NK-92 treated with Interleukin-12 subunit alpha and Interleukin-12 subunit beta, amount 100 ng/mL, for 24 hours (cell line): Measurements from ENCODE around the gene NPIPB8.
"Not testable (repeated sequence)": the region's sequence is repeated elsewhere in the genome, so short reads cannot be mapped to it uniquely, and the experiment has no call there.

Experiments
- DNase-seq: peaks from one replicate; lab custom pipeline; 2025; lab: John Stamatoyannopoulos, UW

NPIPB8 gene

DNA sequence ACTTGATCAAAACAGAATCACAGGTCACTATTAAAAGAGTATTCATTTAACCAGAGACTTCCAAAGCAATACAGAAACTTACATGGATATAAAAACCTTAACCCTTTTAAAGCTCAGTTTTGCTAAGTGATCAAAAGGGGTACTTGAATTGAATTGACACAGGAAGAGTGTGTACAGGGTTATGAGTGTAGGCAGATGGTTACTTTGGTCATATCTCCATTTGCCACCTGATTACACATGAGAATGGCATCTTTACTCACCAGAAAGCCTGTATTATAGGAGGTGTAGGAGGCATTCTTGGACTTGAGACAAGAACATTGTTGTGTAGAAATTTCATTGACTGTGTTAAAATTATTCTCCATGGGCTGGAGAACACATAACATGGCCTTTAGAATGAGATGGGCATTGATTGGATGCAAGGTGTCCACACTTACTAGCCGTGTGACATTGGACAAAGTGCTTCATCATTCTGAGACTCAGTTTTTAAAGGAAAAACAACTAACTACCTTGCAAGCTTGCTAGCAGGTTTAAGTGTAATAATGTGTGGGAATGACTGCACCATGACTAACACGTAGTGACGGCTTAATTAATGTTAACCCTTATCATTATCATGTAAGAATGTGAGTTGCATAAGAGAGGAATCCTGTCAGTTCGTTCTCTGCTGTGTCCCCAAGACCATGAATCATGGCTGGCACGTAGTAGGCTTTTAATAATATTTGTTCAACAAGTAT is 1.6 kb upstream of the NPIPB8 start:
- not testable (repeated sequence) for DNase-seq

DNA sequence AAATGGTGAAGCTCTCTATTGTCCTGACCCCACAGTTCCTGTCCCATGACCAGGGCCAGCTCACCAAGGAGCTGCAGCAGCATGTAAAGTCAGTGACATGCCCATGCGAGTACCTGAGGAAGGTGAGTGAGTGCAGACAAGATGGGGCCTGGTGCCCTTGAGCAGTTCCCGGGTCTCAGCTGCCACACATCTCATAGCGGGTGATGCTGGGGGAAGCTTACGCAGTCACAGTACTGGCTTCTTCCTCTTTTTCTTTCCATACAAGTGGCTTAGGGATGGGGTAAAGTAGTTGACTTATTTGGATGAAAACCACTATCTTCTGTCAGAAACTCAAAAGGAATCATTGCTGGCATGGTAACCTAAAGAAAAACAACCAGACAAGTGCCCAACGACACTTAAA is 494 bp downstream of the NPIPB8 start:
- DNase-seq = not testable (repeated sequence)

GRCh38 chr16:28639959-28640358 is 2.1 kb downstream of the NPIPB8 start:
- DNase-seq = not testable (repeated sequence)

DNA sequence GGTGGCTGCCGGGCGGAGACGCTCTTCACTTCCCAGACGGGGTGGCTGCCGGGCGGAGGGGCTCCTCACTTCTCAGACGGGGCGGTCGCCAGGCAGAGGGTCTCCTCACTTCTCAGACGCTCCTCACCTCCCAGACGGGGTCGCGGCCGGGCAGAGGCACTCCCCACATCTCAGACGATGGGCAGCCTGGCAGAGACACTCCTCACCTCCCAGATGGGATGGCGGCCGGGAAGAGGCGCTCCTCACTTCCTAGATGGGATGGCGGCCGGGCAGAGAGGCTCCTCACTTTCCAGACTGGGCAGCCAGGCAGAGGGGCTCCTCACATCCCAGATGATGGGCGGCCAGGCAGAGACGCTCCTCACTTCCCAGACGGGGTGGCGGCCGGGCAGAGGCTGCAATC is 28.4 kb downstream of the NPIPB8 start:
- not testable (repeated sequence) for DNase-seq

- not testable (repeated sequence) for DNase-seq
Observed at GRCh38 chr16:28667480-28667879, 29.6 kb downstream of the NPIPB8 start.

DNA sequence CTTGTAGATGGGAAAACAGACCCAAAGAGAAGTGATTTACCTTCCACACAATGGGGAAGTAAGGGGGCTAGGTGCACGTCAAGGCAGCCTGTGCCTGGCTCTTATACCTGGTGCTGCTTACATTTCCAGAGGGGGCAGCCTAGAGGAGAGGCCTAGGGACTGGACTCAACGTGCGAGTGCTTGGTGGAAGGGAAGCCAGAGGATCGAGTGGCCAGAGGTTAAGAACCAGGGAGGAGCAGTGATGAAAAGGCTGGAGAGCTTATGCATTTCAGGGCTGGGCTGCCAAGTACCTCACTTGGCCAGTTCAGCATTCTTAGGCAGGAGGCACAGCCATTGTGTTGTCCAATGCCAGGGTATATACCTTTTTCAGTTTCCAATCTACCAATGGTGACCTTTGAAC is 30.3 kb downstream of the NPIPB8 start:
- DNase-seq = not testable (repeated sequence)

DNA sequence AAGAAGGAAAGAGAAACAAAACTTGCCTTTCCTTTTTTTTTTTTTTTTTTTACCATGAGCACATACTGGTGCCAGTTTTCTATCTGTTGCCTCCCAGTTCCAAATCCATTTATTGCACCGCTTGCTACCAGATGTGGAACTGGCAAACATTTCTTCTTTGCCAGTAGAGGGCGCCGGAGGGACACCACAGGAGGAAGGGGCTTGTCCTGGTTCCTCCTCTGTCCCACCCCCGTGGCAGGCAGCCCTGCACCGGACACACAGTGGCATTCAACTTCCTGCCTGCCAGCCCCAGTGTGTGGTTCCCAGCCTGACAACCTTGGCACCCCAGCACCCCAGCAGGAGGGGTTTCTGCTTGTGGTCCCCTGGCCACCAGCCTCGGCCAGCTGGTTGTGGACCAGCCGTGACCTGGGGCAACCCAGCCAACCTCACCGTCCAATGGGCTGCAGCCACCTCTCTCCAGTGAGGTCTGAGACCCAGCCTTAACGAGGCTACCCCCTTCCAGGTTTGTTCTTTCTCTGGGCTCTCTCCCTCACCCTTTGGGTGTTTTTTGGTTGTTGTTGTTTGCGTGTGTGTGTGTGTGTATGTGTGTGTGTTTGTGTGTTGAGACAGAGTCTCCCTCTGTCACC is 50.6 kb downstream of the NPIPB8 start:
- DNase-seq = not testable (repeated sequence)

GRCh38 chr16:28689425-28689824 is 51.6 kb downstream of the NPIPB8 start:
- DNase-seq = not testable (repeated sequence)

DNA sequence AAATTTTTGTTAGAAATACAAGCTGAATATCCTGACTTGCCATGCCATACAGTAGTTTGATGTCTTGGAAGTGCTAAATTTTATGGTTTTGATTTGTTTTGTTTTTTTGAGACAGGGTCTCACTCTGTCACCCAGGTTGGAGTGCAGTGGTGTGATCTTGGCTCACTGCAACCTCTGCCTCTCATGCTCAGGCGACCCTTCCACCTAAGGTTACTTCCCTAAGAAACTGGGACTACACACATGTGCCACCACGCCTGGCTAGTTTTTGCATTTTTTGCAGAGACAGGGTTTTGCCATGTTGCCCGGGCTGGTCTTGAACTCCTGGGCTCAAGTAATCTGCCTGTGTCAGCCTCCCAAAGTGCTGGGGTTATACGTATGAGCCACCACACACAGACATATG is 53.9 kb downstream of the NPIPB8 start:
- DNase-seq = not testable (repeated sequence)

DNA sequence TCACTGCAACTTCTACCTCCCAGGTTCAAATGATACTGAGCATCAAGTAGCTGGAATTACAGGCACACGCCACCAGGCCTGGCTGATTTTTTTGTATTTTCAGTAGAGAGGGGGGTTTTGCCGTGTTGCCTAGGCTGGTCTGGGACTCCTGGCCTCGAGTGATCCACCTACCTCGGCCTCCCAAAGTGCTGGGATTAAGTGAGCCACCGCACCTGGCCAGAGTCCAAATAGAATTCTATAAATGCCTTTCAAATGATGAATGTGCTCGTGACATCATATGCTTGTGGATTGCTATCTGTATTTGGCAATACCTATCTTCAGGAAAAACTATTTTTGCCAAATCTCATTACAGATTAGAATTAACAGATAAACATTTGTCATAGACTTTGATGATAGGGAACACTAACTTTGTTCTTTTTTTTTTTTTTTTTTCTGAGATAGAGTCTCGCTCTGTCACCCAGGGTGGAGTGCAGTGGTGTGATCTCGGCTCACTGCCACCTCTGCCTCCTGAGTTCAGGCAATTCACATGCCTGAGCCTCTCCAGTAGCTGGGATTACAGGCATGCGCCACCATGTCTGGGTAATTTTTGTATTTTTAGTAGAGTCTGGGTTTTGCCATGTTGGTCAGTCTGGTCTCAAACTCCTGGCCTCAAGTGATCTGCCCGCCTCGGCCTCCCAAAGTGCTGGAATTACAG is 55.5 kb downstream of the NPIPB8 start:
- DNase-seq = not testable (repeated sequence)

GRCh38 chr16:28699792-28700191 is 61.9 kb downstream of the NPIPB8 start:
- not testable (repeated sequence) for DNase-seq

- DNase-seq = not testable (repeated sequence)
Observed at GRCh38 chr16:28700349-28700748, 62.5 kb downstream of the NPIPB8 start.

- DNase-seq = not testable (repeated sequence)
Observed at GRCh38 chr16:28701384-28701783, 63.5 kb downstream of the NPIPB8 start.

GRCh38 chr16:28704246-28704645 is 66.4 kb downstream of the NPIPB8 start:
- not testable (repeated sequence) for DNase-seq
